HG03066 (cell line): ENCODE results near the gene LRRC59.

ENCODE experiments used
- ATAC-seq: cut with Tn5 transposase; IDR thresholded peaks from one replicate; pipeline ENCODE4 v1.9.1; 2021; ENCODE audit warnings: low read depth; ENCODE audit not compliant: unreplicated experiment

Gene LRRC59

GRCh38 chr17:50363217-50364060, 33.9 kb downstream of the LRRC59 start:
- no peak for ATAC-seq

DNA sequence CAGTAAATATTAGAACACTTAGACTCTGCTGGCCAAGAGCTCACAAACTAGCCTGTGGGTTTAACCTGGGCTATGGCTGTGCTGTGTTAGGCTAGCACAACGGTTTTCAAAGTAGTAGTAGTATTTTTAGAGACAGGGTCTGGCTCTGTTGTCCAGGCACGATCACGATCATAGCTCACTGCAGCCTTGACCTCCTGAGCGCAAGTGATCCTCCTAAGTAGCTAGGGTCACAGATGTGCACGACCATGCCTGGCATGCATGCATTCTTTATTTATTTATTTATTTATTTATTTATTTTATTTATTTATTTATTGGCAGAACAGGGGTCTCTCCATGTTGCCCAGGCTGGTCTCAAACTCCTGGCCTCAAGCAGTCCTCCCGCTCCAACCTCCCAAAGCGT, 34.7 kb downstream of the LRRC59 start:
- ATAC-seq = no peak

GRCh38 chr17:50361561-50362480, 35.5 kb downstream of the LRRC59 start:
- ATAC-seq = peak; percentile 76

GRCh38 chr17:50360486-50361115, 36.7 kb downstream of the LRRC59 start:
- ATAC-seq = no peak

DNA sequence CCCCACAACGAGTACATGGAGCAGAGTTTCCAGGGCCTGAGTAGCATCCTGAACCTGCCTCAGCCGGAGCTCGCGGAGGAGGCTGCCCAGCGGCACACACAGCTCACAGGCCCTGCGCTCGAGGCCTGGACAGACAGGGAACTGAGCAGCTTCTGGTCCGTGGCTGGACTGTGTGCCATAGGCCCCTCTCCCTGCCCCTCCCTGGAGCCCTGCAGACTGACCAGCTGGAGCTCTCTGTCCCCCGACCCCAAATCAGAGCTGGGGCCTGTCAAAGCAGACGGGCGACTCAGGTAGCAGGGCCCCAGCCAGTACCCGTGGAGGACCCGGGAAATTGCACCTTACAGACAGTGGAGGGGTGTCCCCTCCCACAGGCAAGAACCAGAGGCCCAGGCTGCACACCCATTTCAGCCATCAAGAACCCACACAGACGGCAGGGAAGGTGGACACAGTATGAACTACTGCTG, 37.3 kb downstream of the LRRC59 start:
- ATAC-seq = no peak

GRCh38 chr17:50359005-50359699, 38.2 kb downstream of the LRRC59 start:
- no peak for ATAC-seq

DNA sequence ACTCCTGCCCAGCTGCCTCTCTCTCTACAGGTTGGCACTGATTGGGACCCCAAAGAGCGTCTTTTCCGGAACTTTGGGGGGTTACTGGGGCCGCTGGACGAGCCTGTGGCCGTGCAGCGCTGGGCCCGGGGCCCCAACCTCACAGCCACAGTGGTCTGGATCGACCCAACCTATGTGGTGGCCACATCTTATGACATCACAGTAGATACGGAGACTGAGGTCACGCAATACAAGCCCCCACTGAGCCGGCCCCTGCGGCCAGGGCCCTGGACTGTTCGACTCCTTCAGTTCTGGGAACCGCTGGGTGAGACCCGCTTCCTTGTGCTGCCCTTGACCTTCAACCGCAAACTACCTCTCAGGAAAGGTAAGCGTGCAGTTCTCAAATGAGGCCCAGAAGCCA, 39.1 kb downstream of the LRRC59 start:
- ATAC-seq = no peak

DNA sequence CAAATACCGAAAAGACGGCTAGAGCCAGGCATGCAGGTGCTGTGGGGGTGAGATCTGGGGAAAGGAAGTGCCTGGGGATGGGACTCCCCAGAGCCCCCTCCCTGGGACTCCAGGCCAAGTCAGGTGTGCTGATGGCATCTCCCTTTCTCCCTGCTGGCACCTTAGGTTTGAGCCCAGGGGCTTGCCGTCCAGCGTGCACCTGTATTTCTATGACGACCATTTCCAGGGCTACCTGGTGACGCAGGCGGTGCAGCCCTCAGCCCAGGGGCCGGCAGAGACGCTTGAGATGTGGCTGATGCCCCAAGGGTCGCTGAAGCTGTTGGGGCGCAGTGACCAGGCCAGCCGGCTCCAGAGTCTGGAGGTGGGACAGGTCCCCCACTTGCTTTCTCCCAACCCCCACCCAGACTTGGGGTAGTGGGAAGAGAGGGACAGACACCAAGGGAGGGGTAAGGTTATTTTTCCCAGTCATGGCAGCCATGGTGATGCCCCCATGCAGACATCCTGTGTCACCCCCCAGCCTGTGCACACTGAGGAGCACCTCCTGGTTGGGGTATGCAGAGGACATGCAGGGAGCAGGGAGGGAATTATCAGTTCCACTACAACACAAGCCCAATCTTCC, 40.3 kb downstream of the LRRC59 start:
- ATAC-seq = no peak

DNA sequence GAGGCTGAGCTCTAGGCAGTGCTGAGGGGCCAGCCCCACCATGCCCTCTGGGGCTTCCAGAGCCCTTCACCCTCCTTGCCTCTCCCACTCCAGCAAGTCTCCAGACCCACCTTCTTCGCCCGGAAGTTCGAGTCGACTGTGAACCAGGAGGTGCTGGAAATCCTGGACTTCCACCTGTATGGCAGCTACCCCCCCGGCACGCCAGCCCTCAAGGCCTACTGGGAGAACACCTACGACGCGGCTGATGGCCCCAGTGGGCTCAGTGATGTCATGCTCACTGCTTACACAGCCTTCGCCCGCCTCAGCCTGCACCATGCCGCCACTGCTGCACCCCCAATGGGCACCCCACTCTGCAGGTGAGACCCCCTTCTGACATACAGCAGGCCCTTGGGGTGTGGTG, 40.9 kb downstream of the LRRC59 start:
- no peak for ATAC-seq

DNA sequence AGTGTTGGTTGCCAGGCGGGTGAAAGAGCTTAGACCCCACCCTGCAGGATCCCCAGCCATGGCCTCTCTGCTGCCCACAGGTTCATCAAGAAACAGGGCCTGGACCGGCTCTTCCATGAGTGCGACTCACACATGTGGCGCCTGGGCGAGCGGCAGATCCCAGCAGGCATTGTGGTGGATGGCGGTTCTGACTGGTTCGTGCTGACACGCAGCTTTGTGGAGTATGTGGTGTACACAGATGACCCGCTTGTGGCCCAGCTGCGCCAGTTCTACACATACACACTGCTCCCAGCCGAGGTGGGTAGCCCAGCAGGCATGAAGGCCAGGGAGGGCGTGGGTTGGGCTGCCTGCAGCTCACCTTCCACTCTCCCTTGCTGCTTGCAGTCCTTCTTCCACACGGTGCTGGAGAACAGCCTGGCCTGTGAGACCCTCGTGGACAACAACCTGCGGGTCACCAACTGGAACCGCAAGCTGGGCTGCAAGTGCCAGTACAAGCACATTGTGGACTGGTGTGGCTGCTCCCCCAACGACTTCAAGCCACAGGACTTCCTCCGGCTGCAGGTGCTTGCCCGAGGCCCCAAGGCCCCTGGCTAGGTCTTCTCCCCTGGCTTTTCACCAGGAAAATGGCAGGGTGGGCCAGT, 41.5 kb downstream of the LRRC59 start:
- ATAC-seq = no peak

GRCh38 chr17:50355336-50355700, 42.0 kb downstream of the LRRC59 start:
- no peak for ATAC-seq

DNA sequence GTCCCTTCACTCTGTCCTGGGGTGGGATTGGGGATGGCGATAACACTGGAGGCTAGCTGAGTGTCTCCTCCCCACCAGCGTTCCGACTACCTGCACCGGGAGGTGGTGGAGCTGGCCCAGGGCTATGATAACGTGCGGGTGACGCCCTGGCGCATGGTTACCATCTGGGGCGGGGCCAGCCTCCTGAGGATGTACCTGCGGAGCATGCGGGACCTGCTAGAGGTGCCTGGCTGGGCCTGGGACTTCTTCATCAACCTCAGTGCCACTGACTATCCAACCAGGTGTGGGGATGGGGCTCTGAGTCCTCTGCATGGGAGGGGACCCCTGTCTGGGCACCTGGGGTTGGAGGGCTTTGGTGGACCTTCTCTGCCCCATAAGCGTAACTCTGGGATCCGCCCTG, 42.5 kb downstream of the LRRC59 start:
- no peak for ATAC-seq

GRCh38 chr17:50354198-50354597, 43.1 kb downstream of the LRRC59 start:
- ATAC-seq = no peak

DNA sequence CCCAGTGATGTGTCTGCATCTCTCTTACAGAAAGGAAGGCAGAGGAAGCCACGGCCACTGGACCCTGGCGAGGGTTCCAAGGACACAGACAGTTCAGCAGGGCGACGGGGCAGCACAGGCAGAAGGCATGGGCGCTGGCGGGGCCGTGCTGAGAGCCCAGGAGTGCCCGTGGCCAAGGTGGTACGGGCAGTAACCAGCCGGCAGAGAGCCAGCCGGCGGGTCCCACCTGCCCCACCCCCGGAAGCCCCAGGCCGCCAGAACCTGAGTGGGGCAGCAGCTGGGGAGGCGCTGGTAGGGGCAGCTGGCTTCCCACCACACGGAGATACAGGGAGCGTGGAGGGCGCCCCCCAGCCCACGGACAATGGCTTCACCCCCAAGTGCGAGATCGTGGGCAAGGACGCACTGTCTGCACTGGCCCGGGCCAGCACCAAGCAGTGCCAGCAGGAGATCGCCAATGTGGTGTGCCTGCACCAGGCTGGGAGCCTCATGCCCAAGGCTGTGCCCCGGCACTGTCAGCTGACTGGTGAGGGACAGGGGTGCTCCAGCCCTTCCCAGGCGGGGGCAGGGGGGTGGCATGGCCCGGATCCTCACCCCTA, 43.6 kb downstream of the LRRC59 start:
- no peak for ATAC-seq

DNA sequence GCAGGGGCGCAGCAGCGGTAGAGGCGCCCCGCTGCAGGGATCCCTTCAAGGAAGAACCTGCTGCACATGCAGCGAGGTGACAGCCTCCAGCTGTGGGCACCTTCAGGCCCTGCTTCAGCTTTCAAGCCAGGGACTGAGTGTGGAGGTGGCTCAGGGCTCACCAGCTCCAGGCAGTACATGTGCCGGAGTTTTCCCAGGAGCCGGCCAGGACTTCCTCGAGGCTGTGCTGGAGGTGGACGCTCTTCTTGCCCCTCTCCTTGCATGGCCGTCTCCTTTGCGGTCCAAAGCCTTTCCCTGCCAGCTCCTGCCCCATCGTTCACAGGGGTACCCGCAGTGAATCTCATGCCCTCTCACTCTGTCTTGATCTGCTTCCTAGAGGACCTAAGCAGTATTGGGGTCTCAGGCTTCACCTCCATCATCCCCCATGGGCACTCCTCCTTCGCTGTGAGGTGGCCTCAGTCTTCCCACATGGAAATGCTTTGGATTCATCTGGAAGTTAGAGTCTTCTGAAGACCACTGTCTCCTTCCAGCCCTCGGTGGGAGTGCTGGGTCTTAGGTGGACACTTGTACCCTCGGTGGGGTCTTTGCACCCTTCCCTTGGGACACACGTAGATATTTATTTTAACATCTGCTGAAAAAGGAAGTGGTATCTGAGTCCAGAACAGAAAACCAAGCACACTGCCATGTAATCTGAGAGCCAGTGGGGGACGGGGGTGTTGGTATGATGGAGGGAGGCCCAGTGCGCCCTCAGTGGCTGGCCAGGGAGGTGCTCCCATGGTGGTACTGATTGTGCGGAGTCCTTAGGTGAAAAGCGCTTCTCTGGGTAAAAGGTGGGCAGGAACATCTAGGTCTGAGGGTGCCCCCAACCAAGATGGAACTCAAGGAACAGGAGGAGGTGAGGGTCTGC, 44.4 kb downstream of the LRRC59 start:
- ATAC-seq = no peak

DNA sequence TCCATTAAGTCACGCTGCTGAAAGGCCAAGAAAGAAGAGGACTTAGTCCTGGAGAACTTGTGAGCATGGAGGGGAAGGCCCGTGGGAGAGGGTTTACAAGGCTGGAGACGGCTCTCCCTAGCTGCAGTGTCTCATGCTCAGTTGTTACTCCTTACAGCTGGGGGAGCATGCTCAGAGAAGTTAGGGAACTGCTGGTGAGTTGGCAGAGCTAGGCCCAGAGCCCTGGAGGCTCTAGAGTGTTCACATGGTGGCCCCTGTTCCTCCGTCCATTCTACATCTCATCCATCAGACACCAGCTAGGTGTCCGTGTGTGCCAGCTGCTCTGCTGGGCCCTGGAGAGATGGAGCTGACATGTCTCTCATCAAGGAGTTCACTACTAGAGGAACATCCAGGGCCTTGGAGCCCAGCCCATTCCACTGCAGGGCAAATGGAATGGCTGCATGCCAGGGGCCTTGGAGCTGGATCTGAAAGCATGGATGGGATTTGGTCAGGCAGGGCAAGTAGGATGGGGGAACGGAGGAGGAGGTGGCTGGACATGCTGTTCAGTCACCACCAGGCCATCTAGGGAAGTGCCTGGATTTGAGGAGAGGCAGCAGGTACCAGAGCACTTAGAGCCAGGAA, 45.1 kb downstream of the LRRC59 start:
- no peak for ATAC-seq

- no peak for ATAC-seq
Observed at GRCh38 chr17:50350733-50351132, 46.6 kb downstream of the LRRC59 start.

DNA sequence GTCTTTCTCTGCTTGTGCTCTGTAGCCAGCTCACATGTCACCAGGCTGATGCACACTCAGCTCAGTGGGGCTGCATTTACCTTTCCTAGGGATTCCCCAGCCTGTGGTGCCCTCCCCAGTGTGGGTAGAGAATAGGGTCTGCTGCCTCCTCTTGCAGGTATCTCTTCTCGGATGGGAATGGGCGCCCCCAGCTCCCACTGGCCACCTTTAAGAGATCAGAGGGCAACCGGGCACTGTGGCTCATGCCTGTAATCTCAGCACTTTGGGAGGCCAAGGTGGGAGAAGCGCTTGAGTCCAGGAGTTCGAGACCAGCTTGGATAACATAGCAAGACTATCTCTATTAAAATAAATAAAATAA, 48.1 kb downstream of the LRRC59 start:
- ATAC-seq = no peak
